SW 1271 (cell line): Measurements from ENCODE around the gene SLC25A2.

Experiments used
- DNase-seq, 2 experiments: peaks; one replicate each; lab custom pipeline; 2025; lab: John Stamatoyannopoulos, UW

SLC25A2 gene

GRCh38 chr5:141313711-141314110, 9.9 kb upstream of the SLC25A2 start:
- DNase-seq, result no peak

DNA sequence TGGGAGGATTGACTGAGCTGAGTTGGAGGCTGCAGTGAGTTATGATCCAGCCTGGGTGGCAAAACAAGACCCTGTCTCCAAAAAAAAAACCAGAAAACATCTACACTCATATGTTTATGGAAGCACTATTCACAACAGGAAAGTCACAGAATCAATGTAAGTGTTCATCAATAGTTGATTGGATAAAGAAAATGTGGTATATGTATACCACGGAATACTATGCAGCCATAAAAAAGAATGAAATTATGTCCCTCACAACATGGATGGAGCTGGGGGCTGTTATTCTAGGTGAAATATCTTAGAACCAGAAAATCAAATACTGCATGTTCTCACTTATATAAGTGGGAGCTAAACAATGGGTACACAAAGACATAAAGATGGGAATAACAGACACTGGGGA, 2.8 kb upstream of the SLC25A2 start:
- no peak for DNase-seq

DNA sequence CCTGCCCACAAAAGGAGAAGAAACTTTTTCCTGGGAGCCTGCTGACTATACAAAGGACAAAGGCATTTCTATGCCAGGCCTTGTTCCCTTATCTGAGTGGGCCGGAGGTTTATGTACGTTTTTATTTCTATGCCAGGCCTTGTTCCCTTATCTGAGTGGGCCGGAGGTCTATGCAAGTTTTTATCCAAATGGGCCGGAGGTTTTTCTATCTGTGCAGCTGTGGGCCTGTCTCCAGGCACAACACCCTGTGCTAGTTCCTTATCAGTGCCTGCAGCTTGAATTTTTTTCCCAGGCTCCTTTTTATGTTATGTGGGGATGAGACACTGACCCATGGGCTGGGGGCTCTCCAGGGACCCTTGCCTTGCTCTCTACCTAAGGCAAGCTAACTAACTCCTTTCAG, 5.5 kb downstream of the SLC25A2 start:
- DNase-seq, result no peak

DNA sequence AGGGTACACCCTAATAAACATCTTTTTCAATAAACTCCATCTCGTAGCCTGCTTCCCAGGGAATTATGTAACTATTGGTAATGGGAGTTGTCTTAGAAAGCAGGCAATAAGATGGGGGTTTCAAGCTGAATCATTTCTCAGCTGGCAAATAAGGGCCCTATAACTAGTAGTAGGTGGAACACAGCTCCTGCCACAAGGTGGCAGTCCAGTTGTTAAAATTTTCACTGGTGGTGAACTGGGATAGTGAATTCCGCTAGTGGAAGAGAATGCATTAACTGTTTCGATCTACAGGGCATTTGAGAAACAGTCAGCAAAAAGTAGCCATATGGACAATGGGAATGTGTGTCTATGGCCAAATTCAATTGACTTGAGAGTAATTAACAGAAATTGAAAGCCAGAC, 30.9 kb downstream of the SLC25A2 start:
- no peak for DNase-seq

GRCh38 chr5:141269195-141269594, 34.7 kb downstream of the SLC25A2 start:
- no peak for DNase-seq

DNA sequence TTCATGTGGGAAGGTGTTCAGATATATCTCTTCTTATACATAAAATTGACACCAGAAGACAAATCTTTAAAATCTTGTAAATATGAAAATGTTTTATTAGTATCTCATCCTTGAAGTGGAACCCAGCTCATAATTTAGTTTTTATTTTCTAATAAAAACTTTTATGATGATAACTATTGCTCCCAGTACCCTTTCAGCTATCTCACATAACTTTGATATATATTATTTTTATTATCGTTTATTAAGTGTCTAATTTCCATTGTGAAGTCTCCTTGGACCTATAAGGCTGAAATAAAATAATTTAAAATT, 42.7 kb downstream of the SLC25A2 start:
- no peak for DNase-seq

GRCh38 chr5:141260458-141261237, 43.2 kb downstream of the SLC25A2 start:
- no peak for DNase-seq

GRCh38 chr5:141258948-141259347, 44.9 kb downstream of the SLC25A2 start:
- no peak for DNase-seq

DNA sequence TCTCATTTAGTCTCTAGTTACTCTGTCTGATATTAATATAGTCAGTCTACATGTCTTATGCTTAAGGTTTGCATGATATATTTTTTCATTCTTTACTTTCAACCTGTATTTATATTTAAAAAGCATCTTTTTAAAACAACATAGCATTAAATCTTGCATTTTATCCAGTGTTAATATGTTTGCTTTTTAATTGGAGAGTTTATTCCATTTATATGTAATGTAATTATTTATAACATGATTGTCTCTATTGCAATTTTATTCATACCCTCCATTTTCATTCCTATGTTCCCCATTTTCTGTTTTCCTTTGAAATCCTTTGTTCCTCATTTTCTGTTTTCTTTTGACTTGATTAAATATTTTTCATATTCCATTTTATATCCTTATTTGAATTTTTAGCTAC, 45.4 kb downstream of the SLC25A2 start:
- no peak for DNase-seq
